Effector CD8-positive, alpha-beta T cell (primary cell): ENCODE measurements around the gene C8A.
A peak's percentile ranks its signal among the peaks of the same experiment; 100 is the strongest.

Experiments used
- DNase-seq: peaks from one replicate; lab custom pipeline; 2025; lab: John Stamatoyannopoulos, UW
- total RNA-seq, 4 experiments: gene quantifications; one replicate each; lab custom pipeline; 2026; lab: John Stamatoyannopoulos, UW

Gene C8A
- 0 reads per million in 4 experiments for total RNA-seq

DNA sequence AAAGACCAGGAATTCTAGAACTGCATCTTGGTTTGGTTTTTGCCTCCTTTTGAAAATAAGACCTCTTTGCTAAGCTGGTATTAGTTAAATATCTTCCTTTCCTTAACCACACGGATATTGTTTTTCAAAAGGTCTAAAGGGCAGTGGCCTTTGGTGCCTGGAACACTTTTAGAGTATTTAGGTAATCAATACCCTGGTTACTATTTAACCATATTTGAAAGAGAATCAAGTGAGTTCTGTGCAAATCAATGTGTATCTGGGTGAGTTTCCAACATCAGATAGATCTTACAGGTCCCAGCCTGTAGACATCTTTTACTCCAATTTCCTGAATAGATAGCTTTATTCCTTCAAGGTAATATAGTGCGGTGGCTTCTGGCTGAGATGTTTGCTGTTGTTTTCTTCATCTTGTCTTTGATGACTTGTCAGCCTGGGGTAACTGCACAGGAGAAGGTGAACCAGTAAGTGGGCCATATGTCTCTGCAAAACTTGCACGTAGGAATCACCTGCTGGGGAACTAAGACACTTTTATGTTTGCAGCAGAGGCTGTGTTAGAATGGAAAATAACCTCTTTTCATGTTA lies at the start of gene C8A:
Gene C8A, plus strand, starts transcription at position 277 of the 579 bp plus-strand sequence. Its CDS starts 105 bp downstream, at position 382.
- no peak for DNase-seq

DNA sequence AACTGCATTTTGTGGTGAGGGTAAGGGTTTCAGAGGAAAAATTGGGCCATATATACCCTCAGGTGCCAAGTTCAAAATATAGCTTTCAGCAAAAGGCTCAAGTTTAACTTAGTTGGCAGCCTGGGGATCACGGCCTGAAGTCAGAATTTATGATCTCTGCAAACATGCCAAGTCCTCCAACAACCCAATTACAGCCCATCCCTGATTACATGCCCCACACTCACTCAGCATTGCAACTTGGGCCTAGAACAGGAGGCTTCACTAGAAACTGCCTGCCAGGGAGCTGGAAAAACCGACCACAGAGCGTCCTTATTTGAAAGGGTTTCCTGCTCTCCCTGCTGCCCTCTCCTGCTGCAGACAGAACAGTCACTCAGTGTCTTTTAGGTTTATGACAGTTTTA lies 47.8 kb upstream of the C8A start:
- no peak for DNase-seq

DNA sequence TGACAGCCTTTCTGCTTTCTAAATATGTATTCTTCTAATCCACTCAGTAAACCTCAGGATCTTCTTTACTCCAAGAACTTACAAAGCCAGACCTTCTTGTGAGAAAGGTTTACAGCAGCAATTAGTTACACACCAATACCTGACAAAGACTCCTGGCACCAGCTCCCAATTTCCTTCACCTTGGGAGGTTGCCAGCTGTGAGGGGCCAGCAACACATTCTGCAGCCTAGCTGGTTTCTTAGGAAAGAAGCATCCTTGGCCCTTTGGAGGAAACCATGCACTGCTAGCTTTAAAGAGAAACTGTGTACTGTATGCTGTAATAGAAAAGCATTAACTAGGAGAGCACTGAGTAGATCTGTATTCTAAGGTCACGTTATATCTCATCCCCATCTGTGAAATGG lies 46.2 kb upstream of the C8A start:
- DNase-seq, result no peak

DNA sequence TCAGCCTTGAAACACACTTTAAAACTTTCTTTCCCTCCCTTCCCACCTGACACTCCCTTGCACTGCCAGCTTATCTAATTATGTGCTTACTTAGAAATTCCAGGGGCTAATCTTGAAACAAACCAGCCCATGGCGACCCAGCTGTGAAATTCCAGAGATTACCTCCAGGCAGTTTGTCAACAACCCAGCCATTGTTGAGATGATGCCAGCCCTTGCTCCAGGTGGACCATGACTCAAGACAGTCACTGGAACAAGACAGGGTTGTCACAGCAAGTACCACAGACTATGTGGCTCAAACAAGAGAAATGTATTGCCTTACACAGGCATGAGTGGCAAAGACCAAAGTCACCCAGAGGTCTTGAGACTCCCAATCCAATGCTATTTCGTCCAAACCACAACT lies 43.3 kb upstream of the C8A start:
- DNase-seq, result no peak

DNA sequence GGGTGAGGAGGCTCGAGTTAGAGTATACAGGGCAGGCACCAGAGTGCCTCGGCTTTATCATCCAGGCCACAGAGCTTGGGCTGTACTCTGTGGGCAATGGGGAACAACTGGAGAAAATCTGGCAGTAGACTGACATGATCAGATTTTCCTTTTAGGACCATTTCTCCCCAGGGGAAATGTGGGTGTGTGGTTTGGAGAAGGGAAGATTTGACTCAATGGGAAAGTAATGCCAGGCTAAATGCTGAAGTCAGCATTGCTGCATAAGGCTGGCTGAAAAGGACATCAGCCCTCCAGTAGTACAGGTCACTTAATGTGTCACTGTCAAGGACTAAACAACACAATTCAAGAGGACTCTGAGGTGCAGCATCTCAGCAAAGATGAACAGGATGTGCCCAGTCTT lies 40.4 kb upstream of the C8A start:
- no peak for DNase-seq

DNA sequence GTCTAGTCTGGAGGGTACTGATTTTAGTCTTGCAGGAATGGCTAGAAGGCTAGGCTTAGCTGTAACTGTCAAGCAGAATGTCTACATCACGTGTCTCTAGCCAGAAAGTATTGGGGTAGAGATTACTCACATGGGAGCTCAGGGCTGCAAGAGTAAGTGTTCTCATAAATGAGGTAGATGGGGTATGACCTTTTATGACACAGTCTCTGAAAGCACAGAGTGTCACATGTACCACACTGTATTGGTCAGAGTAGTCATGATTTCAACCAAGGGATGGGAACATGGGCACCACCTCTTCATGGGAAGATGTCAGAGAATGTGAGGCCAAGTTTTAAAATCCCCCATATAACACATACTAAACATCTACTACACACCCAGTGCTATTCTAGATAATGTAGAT lies 38.3 kb upstream of the C8A start:
- no peak for DNase-seq

DNA sequence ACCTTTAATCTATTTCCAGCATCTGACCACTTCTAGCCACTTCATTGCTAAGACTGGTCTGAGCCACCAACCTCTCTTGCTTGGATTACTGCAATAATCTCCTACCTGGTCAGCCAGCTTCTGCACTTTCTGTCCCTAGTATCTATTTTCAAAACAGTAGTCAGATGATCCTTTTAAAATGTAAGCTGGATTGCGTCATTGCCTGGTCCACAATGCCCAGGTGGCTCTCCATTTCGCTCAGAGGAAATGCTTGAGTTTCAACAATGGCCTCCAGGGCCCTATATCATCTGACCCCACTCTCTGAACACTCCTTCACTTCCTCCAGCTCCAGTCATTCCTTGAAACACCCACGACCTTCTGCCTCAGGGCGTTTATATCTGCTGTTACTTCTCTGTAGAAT lies 37.7 kb upstream of the C8A start:
- no peak for DNase-seq

DNA sequence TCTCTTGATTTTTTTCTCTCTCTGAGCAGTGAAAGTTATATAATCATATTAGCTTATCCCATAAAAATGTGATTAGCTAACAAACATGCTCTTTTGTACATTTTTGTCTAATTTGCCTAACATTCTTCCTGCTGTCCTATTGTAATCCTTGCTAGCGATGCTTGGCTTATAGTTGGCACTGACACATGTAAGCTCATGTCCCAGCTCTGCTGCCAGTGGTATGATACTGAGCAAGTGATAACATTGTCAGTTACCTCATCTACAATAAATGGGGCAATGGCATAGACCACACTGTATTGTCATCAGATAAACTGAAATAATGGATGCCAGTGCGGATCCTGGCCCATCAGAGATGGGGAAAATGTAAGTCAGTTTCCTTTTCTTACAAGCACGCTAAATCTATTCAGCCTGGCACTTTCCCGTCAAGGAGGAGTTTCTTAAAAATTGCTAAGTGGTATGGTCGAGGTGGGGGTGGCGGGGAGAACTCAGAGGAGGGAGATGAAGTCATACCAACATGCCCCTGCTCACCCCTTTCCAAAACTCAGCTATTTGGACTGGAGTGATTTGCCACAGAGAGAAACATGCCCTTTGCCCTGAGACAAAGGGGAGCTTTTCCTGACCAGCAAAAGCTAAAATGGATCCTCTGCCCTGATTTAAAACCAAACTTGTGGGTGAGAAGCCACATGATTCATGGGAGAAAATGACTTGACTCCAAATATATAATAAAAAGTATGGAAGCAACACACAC lies 36.7 kb upstream of the C8A start:
- no peak for DNase-seq

DNA sequence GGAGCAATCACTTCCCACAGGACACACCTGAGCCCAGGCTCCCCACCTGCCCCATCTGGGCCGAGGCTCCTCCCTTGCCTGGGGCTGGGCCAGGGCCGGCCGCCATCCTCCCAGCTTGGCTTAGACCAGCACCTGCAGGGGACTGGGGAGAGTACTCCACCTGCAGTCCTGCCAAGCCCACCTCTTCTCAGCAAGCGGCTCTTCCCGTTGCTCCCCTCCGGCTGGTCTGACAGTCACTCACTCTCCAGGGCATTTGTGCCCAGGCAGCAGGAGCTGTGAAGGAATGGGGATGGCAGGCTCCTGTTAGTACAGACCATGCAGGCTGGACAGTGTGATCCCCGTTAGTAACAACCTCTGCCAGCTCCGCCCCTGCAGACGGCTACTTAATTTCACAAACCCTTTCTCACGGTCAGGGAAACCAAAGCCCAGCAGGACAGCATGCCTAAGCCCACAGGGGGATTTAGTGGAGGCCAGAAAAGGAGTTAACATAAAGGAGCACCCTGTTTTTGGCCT lies 35.2 kb upstream of the C8A start, which contains the start of gene FYB2:
Gene FYB2, minus strand, starts transcription at position 18 of the 513 bp plus-strand sequence. CDS start 114 bp downstream, outside the sequence.
- DNase-seq, result no peak

DNA sequence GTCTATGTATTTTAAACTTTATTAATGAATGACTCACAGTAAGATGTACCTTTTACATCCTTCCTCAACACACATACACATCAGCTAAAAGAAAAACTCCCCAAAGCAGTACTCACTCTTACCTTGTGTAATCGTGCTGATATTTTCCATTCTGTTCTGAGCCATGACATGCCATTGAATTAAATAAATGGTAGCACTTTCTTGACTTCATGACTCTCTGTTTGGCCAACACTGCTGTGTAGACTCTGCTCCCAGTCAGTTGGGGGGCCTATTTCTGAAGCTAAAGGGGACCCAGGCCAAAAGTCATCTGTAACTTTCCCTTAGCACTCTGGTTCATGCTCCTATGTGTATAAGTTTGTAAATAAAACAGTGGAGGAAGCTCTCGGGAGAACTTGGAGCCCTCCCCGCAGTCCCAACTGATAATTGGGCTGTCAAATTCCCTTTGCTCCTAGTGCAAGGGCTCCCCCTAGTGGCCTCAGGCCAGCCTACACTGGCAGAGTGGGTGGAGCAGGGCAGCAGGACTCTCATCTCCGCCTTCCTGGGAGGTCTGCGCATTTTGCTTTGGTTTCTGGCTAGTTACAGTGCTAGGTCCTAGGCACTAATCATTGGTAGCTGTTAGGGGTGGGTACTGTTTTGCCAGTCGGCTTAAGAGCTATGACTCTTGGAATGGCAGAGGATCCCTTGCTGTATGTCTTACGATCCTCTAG lies 33.7 kb upstream of the C8A start:
- peak; percentile 13 for DNase-seq

DNA sequence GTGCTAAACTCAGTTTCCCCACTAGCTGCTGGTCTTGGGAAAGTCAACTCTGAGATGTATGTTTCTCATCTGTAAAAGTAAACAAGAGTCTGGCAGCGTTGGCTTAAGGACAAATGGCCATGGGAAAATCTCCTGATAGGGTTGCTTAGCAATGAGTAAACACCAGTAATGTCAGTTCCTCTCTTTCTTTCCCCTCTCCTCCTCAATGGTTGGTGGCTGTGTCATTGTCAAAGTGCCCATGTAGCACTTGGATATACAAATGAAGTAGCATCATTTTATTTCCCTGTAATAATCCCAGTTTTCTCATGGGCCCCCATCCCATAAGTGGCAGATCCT lies 33.2 kb upstream of the C8A start:
- DNase-seq, result no peak

DNA sequence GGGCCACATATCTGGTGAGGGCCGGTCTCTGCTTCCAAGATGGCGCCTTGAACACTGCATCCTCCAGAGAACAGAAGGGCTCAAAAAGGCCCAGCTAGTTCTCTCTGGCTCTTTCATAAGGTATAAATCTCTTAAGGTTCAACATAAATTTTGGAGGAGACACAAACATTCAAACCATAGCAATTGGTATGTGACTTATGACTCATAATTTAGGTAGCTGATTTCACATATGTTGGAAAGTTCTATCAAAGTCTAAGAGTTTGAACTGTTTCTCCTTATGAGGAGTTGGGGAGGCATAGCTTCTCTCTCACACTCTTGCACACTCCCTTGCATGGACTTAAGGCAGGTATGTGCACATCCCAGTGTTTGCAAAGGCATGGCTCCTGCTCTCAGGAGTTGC lies 30.3 kb upstream of the C8A start:
- DNase-seq, result no peak

DNA sequence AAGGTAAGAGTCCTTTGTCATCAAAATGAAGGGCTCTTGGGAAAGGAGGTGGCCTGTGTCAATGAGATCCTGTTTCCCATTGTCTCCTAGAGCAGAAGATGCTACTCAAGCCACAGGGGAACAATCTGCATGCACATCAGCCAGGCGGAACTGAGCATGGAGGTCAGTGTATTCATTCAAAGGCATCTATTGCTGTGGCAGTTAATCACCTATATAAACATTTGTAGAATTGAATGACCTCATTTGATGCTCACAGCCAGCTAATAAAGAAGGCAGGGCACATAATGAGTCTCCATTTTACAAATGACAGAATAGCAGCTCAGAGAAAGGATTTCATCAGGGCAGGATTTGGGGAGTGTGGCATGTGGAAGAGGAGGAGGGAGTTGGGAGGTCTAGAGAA lies 29.7 kb upstream of the C8A start:
- DNase-seq, result no peak

DNA sequence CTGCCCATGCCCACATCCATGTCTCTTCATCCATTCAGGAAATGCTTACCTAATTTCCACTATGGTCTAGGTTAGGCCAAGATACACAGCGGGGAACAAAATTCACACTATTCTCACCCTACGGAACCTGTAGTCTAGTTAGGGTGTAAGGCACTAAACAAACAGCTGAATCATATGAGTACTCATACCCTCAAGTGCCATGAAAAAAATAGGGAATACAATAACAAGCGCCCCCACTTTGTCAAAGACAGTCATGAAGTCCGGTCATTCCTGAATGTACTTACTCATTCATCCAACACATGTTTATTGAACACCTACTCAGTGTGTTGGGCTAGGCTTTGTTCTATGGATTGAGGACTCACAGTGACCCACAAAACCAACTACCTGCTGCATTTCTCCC lies 29.2 kb upstream of the C8A start:
- no peak for DNase-seq

DNA sequence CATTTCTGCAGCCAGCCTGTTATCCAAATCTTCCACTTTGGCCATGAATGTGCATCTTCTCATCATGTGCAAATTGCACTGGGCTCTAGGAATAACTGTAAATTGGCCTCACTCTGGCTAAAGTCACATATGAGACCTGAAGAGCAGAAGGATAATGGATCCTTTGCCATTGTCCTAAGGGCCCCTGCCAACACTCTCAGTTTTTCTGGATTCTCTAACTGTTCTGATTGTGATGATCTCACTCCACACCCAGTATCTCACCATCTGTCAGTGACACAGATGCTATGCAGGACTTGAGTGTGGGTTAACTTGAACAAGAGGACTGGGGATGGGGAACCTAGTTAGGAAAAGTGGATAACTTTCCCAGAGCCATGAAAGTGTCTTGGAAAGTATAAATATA lies 26.9 kb upstream of the C8A start:
- DNase-seq, result no peak

DNA sequence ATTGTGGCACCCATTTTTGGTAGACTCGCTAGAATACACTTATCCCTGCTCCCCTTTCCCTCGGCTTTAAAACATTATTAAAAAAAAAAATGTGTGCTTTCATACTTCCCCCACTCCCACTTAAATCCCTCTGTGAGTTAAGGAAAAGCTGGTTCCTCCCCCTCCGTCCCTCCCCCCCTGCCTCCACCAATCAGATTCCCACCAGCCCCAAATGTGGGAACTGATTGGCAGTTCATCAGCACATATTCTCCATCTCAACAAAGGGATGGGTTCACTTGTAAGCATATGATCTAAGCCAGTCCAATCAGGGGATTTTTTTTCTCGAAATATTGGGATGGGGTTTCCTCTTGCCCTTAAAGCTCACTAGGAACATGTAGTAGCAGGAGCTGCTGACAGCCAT lies 24.5 kb upstream of the C8A start:
- DNase-seq, result no peak

DNA sequence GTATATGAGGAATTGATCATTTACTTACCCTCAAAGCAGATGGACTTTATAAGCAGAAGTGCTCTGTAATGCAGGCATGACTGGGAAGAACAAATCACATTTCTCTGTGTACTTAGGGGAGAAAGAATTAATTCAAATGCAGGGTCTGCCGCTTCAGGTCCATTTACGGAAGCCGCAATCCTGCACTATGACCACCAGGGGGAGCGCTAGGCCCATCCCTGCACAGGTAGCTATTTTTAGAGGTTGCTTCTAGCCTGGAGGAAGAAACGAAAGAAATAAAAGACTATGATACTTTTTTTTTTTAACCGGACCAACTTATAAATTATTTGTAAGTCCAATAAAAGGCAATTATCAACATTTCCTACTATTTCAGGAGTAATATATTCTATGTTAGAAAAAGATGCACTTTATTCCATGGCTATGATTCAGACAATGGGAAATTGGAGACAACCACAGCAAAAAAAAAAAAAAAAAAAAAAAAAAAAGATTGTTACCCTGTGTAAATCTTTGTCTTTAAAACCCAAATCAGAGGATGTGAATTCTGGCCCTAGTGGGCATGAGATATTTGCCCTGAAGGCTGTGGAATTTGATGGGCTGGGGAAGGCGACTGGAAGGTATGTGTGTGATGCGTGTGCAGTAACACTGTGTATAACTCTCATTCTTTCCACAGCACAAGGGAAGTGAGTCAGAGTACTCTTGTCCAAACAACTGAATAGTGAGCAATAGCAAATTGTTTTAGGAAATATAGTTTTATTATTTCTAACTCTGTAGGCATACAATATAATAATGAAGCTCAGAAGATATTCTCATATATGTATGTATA lies 22.5 kb upstream of the C8A start:
- DNase-seq, result peak; percentile 55

DNA sequence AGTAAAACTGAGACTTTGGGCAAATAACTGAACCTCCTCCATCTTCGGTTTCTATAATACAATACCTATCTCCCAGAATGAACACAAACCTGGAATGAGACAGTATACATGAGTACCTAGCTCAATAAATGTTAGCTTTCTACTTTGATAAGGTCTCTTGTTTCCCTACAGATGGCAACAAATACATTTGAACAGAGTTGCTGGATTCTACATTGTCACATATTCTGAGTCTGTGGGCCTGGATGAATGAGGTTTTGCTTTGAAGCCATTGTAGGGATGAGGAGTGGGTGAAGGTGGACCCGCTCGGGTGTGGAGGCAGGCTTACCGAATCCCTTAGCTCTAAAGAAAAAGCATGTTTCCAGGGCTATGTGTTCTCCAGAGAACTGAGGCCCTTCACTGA lies 21.5 kb upstream of the C8A start:
- no peak for DNase-seq

DNA sequence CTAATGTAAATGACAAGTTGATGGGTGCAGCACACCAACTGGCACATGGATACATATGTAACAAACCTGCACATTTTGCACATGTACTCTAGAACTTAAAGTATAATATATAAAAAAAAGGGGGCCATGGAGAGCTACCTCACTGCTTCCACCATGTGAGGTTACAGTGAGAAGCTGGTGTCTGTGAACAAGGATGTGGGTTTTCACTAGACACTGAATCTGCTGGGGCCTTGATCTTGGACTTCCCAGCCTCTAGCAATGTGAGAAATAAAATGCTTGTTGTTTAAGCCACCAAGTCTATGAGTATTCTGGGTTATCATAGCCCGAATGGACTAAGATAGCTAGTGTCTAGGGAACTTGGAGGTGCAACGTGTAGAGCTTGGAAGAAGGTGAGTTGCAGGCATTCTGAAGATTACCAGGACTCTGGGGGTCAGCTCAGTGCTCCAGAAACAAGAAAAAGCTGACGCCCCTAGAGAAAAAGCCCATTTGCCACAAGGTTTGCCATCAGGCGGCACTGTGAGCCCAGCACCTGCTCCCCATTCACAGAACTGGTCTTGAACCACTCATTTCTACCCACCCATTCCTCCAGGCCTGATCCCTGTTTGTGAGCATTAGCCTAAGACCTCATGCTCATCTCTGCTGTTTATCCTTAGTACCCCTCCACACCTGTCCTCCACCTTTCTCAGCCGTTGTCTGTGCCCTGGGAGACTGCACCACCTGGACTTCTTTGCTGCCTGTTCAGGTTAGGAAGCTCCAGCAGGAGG lies 20.3 kb upstream of the C8A start:
- DNase-seq, result no peak

DNA sequence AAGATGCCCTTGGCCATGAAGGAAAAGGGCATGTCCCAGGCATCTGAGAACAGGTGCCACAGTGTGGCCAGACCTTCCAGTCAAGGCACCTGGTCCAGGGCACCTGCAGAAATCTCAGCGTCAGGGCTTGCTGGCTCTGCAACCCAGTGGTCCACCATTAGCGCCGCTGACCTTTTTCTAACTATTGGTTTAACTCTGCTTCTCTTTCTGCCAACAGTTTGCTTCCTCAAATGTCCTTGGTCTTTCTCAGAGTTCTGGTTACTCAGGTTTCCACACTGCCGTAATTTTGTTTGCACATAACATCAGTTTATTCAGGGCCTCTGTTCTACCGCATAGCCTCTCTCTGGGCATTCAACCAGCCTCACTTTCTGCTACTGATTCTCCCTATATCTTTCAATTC lies 18.9 kb upstream of the C8A start:
- DNase-seq, result no peak

DNA sequence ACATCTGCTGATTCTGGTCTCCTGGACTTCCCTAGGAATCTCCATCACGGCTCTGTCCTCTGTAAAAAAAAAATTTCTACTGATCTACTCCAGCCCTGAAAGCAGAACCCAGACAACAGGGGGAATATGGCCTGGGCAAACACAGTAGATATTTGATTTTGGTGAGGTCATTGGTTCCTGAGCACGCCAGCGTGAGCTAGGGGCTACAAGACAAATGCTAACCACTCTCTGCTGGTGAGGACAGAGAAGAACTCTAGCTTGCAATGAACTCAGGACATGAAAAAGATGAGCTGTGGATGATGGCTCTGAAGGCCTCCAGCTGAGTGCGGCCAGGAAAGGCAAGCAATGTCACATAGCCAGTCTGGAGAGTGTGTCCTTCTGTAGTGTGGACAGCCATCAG lies 18.2 kb upstream of the C8A start:
- no peak for DNase-seq
